ENCODE measurements around the gene CHCHD3.

GRCh38 chr7:133095119-133095671 is 13.3 kb upstream of the CHCHD3 start:
- no peak for TF ChIP-seq POLR2AphosphoS5 (IDR thresholded peaks at IDR 0.05)
- TF ChIP-seq CTCF (IDR thresholded peaks at IDR 0.05): no peak
- TF ChIP-seq POLR2A (IDR thresholded peaks at IDR 0.05): no peak

Data from breast epithelium (tissue), 3 donors.